Measurements from ENCODE around the gene TFRC. TPM values are rescaled to one million over a fixed set of nuclear protein-coding genes. Genes with fewer than 3 reads are reported as not detected.

Gene TFRC
- total RNA-seq, 1 experiment from 2014 or later = 261 TPM

GRCh38 chr3:196087906-196088305, 6.0 kb upstream of the TFRC start:
- H3K9me3 ChIP-seq (ENCODE audit: control insufficient read depth in 1 of 2, insufficient read depth in 1 of 2, low read depth in 1 of 2, low read length in 2 of 2) = no peaks in the 10 kb centered on the region
- no peaks in the 10 kb centered on the region; a peak in 2 of 4 replicates for H3K4me1 ChIP-seq (ENCODE audit: control insufficient read depth in 1 of 2, insufficient read depth in 2 of 2, low read length in 2 of 2)
- ChIA-PET CTCF (no interaction called here), POLR2A (no interaction called here), RAD21 (ENCODE audit: low non-redundant PET in 1 of 2, low total read pairs in 2 of 2, uncharacterized antibody in 2 of 2, unreplicated experiment in 2 of 2) (no interaction called here)
- DNase-seq (ENCODE audit: low read depth, low spot score) (no peak), ATAC-seq (no peak)
- H3K4me2 ChIP-seq (ENCODE audit: low read length) = no peak overlapping the region
- no peaks in the 10 kb centered on the region for H3K36me3 ChIP-seq (ENCODE audit: control insufficient read depth in 1 of 2, insufficient read depth in 2 of 2, low read length in 2 of 2)
- no peaks in the 10 kb centered on the region for H4K20me1 ChIP-seq (ENCODE audit: insufficient read depth)
- BruUV-seq (replicated peaks) = no TSS peak
- no peak overlapping the region for H2AFZ ChIP-seq (ENCODE audit: low read depth, low read length, poor library complexity, severe bottlenecking)
- H3K9ac ChIP-seq (ENCODE audit: low read length) = no peak overlapping the region
- no peaks in the 10 kb centered on the region for H3K79me2 ChIP-seq (ENCODE audit: insufficient read depth, low read length)
- H3K27ac ChIP-seq (ENCODE audit: low read depth, low read length) = no peak overlapping the region
- no peak for TF ChIP-seq POLR2A (IDR thresholded peaks at IDR 0.05; ENCODE audit: borderline replicate concordance, extremely low read depth, insufficient read depth, insufficient read length)
- TF ChIP-seq EGR1 (IDR thresholded peaks at IDR 0.05; ENCODE audit: low read depth) = no peak
- TF ChIP-seq TCF7L2 (IDR thresholded peaks at IDR 0.05; ENCODE audit: borderline replicate concordance, extremely low read depth, insufficient read depth, insufficient read length) = no peak
- TF ChIP-seq CTCF (IDR thresholded peaks at IDR 0.05 in 2 of 3, conservative IDR thresholded peaks at IDR 0.05 in 1 of 3; ENCODE audit: borderline replicate concordance in 1 of 3, insufficient read depth in 1 of 3, low read depth in 2 of 3, low read length in 2 of 3) = no peak
- TF ChIP-seq YY1 (IDR thresholded peaks at IDR 0.05; ENCODE audit: extremely low read depth, insufficient replicate concordance, low read depth, low read length) = no peak
- TF ChIP-seq REST (IDR thresholded peaks at IDR 0.05; ENCODE audit: low read depth) = no peak
- no peak for TF ChIP-seq SP1 (IDR thresholded peaks at IDR 0.05; ENCODE audit: low read depth)
- no peak for TF ChIP-seq CEBPB (IDR thresholded peaks at IDR 0.05; ENCODE audit: low read depth)
- TF ChIP-seq SIN3A (IDR thresholded peaks at IDR 0.05; ENCODE audit: low read depth) = no peak
- no peak for TF ChIP-seq SRF (IDR thresholded peaks at IDR 0.05; ENCODE audit: low read depth)
- no peak for TF ChIP-seq ATF3 (IDR thresholded peaks at IDR 0.05)
- no peak for TF ChIP-seq FOSL1 (IDR thresholded peaks at IDR 0.05; ENCODE audit: low read depth)
- TF ChIP-seq ZFX (IDR thresholded peaks at IDR 0.05) = no peak
- no peak for TF ChIP-seq CBX3 (IDR thresholded peaks at IDR 0.05; ENCODE audit: low read depth)
- no peaks in the 10 kb centered on the region for H3K27me3 ChIP-seq (ENCODE audit: insufficient read depth, low read length)
- intact Hi-C loops (cut with micrococcal nuclease) = no loop called here
- H3K9me2 ChIP-seq (ENCODE audit: insufficient read depth) = no peaks in the 10 kb centered on the region
- no peak overlapping the region for H3K4me3 ChIP-seq (replicated peaks in 1 of 2; ENCODE audit: low read depth in 1 of 2, low read length in 2 of 2)
